GM19397 (cell line): ENCODE measurements around the gene TRAIP.

ENCODE experiments used
- ATAC-seq: cut with Tn5 transposase; IDR thresholded peaks from one replicate; pipeline ENCODE4 v1.9.1; 2021; ENCODE audit warnings: mild to moderate bottlenecking, moderate library complexity; ENCODE audit not compliant: unreplicated experiment

TRAIP gene

DNA sequence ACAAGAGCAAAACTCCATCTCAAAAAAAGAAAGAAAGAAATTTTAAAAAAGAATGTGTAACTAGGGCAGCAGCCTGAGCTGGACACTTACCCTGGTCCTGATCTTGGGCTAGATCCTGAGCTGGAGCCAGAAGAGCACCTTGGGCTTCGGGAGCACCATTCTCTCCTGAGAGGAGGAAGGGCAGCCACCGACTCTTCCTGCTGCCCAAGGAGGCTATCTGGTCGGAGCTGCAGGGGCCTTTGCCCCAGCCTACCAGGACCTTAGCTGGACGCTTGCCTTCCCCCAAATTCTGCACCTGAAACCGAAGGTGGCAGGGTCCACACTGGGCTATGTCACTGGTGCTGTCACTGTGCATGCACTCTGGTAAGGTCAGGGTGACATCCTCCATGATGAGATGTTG is 20.2 kb upstream of the TRAIP start:
- ATAC-seq = no peak

DNA sequence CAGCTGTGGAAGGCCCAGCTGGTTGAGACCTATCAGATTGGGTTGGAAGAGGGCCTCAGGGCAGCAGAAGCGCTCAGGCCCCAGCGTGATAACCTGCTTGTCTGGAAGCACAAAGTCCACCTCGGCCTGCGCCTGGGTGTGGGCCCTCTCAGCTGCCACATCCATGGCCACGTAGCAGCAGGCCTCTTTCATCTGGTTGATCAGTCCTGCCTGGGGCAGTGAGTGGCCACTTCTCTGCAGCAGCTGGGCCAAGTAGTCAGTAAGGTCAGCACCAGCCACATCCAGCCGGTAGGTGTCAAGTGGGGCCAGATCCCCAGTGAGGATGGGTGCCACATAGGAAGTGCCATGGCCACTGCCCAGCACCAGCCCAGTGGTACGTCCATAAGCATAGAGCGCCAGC is 17.3 kb upstream of the TRAIP start:
- ATAC-seq = no peak

DNA sequence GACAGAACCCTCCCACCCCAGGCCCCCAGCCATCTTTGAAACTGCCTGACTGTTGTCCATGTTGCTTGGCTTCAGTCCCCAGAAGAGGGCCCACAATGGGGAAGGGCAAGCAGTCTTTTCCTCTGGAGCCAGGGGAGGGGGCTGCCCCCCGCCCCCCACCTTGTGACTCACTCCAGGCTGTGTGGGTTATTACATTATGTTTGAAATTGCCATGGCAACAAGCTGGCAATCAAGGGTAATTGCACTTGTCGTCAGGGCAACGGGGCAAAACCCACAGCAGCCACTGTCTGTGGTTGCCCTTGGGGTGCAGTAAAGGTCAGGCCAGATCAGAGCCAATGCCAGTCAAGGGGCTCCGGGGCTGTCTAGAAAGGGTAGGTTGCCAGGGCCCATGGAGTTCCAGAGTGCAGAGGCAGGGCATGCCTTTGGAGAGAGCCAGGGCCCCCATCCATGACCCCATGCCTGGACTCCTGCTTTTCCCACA is 16.5 kb upstream of the TRAIP start:
- no peak for ATAC-seq

DNA sequence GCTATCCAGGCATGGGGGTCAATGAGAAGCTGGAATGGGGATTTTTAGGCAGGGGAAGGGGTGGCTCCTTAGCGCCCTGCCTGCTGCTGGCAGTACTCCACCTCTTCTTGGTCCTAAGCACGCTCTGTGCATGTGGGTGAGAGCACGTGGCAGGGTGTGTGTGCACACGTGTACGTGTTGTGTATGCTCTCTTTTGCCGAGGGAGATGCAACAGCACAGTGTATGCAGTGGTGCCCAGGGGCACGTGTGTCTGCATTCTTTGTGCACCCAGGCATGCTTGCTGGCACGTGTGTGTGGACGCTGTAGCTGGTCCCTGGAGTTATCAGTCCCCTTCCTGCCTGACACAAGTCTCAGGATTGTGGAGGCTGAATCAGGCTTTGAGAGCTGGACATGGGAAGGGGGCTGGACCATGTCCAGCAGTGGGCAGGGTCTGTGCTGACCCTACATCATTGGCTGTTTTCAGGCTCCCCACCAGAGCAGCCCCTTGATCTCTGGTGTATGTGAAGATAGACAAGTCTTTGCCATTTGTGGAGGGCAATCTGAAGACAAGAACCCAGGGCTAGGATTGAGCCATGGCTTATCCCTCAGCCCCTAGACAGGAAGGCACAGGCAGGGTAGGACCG is 15.3 kb upstream of the TRAIP start:
- ATAC-seq = no peak

DNA sequence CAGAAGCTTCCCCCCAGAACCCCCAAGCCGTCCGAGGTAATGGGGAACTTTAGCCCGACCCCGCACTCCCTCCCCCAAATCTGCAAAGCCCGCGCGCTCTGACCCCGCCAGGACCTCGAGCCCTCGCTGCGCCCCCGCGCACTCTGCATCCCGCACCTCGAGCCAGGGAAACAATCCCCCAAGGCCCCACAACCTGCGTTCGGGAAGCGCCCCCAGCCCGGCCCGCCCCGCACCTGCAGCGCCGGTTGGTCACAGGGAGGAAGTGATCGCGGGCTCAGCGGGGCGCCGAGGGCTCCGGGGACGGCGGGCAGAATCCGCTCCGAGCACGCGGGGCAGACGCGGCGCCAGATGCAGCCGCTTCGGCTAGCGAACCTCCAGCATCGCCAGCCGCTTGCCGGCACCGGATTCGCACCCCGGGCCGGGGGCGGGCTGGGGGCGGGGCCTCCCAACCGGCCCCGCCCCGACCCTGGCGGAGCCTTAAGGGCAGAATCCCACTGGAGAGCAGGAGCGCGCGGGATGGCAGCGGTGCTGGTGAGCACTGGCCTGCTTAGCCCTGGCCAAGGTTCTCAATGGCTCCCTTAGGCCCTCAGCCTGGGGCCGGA is 13.3 kb upstream of the TRAIP start, which contains the start of gene CAMKV:
Gene CAMKV (minus strand): TSS at position 382 of the 602 bp plus-strand sequence. CDS start 7,518 bp downstream, outside the sequence.
- ATAC-seq = no peak

DNA sequence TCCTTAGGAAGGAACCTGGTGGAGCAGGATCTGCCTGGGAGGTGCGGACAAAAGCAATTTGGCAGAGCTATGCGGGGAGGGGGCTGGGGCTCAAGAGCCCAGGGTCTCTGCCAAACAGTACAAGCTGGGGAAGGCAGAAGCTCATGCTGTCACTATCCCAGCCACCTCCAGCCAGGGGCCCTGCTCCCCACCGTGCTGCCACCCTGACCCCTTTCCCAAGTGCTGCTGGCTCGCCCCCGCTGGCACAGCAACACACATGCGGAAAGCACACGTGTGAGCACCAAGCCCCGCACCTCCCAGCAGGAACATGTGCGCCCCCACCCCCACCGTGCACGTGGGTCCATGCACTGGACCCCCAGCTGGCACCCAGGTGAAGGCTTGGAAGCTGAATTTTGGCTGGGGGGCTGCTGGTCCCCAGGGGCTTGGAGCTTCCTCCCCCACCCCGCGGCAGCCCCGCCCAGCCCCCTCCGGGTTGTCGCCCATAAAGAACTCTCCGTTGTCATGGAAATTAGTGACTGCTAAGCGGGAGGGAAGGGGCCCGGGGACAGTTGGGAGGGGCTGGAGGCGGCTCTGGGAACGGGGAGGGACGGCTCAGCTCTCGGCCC is 12.6 kb upstream of the TRAIP start:
- ATAC-seq = no peak

DNA sequence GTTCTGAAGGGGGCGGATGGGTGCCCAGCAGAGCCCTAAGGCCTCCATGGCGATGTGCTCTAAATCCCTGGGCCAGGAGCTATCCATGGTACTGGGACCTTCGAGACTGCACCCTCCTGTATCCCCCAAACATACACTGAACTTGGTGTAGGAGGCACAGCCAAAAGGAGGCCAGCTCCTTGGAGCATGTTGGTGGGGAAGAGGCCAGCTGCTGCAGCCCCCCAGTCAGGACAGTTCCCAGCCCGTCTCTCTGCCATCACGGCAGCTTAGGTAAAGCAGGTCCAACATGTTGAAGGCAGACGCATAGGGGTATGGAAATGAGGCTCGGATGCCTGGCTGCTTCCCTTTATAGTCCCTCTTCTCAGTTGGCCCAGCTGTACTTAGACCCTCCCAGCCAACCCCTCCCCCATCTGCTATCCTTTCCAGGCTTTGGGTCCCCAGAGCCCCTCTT is 11.5 kb upstream of the TRAIP start:
- ATAC-seq = no peak

DNA sequence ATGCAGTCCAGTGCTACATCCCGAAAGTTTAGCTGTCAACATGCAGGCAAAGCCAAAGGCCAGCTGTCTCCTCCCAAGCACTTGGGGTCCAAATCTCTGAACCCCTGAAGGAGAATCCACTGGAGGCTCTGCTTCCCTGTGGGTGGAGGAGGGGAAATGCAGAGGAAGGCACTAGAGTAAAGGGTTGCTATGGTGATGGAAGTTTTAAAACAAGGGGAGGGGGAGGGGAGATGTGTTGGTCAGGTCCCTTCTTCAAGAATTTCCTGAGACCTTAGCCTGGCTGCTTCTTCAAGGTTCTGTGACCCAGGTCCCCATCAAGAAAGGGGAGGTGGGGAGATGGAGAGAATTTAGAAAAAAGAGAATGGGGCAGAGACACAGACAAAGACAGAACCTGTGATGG is 11.0 kb upstream of the TRAIP start:
- no peak for ATAC-seq

DNA sequence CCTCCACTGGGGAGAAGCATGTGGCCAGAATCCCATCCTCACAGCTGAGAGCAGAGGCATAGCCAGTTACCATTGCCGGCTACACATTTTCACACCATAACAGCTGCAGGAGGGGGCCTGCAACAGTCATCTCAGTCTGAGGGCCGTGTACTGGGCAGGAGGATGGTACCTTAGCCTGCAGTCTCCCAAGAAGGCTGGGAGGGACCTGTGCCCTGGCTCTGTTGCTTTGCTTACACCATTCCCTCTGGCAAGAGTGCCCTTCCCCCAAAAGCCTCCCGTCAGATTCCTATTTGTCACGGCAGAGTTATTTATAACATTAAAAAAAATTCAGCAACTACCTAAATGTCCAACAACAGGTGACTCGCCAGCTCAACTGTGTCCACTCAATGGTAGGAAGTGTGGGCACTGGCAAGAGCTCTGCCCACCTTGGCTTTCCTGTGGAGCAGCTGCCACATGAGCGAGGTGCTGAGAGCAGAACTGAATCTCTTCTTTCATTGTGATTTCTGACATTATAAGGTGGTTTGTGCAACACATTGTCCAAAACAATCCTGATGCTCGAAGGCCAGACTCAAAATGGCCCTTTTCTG is 8.9 kb upstream of the TRAIP start:
- ATAC-seq = no peak

DNA sequence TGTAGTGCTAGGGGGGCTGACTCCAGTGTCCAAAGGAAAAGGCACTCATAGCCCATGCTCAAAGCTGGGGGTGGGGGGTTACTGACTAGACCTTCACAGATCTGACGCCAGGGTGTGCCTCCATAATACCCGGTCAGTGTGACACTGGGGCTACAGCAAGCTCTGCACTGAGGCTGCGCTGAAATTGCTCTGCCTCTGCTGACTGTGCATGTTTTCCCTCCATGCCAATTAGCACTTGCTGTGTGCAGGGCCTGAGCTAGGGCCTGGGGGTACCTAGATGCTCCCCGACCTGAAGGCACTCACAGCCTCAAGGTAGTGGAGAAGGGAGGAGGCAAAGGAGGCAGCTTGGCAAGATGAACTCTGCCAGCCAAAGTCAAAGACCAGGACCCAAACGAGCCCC is 8.1 kb upstream of the TRAIP start:
- no peak for ATAC-seq

DNA sequence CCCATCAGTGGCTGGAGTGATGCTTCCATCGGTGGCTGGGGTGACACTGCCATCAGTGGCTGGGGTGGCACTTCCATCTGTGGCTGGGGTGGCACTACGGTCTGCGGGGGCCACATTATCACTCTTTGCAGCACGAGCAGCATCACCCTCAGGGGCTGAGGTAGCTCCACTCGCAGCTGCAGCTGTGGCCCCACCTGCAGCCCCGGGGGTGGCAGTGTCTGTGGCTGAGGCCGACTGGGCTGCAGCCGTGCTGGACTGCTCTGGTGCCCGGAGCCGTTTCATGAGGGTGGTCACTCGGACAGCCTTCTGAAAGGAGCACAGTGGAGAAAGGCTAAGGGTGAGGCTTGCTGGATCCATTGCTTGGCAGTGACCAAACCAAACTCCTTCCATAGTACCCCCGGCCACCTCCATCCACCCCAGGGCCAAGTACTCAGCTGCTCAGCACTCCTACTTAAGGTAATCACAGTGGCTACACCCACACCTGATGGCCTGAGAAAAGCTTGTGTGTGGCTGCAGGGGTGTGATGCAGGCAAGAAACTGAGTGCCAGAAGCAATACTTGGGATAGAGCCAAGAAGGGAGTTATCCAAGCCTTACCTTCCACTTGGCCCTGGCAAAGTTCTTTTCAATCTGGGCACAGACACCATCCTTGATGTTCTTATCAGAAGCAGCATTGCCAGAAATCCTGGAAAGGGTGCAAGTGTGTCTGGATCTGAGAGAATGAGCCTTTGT is 3.4 kb upstream of the TRAIP start:
- no peak for ATAC-seq

DNA sequence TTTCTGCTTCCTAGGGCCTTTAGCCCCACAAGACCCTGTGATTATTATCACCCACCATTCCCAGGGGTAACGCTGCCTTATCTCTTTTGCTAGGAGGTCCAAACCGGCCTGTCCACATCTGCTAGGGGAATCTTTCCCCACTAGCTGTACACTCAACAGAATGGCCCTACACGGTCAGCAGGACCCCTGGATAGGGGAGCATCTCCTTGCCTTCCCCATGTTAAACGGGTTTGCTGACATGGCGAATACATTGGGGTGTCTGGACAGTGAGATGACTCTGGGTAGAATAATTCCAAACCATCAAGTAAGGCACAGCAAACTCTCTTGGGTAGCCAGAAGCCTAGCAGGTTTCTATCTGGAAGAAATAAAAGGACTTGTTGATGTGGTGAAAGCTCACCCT is 702 bp downstream of the TRAIP start:
- ATAC-seq = no peak

DNA sequence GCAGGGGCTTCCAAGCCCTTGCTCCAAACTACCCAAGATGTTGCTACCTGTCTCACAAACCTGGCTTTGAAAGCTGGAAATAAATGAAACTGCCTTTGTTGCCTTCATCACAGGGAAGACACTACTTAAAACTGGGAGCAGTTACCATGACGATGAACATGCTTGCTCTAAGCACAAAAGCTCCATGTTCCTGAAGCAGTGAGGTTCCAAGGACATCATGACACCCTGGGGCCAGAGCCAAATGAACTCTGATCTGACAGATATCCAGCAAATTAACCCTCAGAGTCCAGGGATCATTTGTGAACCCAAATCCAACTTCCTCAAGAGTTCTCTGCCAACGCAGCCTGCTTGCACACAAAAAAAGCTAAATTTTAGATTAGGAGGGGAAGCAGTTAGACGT is 10.7 kb downstream of the TRAIP start:
- ATAC-seq = no peak

DNA sequence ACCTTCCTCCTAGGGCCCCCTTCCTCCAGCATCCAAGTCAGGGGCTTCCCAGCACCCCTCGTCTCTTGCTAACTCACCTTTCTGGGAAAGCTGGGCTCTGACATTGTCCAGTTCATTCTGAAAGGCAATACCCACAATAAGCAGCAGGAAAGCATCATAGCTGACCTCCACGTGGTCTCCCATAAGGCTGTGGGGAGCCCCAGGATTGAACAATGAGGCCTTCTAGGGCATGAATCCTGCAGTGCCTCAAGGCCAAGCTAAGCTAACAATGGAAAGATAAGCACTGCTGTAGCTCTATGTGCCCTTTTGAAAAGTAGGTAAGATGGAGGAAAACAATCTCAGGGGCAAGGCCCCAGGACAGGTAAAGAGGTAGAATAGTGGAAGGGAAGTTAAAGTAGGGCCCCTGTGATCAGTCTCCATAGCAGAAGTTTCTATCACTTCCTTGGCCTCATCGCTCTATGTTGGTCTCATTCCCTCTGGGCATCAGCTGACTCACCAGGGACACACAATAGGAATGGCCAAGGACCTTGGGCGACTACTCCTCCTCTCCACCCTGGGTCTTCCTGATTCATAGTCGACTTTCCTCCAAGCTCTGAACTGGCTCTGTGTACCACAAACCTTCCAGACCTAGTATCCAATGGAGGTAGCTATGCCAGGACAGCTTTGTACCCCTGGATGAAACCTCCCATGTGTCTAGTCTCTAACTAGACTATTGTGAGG is 11.7 kb downstream of the TRAIP start:
- ATAC-seq = no peak

DNA sequence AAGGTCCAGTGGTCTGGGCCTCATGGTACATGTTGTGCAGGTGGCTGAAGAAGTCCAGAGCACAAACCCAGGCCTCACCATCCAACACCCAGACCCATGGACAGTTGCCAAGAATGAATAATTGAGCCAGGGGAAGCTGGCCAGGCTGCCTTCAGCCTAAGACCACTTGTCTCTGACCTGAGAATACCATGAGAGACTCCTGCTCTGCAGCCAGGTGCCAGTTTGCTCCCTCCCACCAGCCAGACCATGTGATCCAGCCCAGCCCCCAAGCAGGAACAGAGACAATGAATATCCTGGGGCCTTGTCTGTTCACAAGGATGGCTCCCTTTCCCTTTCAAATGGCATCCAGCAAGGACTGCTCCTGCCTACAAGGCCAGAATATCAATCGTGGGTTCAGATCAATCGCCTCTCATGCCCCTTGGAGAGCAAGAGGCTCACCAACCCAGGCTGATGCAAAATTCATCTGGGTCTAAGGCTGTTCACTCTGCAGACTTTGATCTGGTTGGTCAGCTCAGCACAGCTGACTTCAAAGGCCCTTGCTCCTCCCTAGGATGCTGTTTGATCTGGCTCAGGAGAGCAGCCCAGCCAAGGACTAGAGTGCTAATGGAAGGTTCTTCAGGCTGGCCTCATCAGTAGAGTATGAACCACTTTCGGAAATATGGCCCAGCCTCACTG is 13.4 kb downstream of the TRAIP start:
- no peak for ATAC-seq

DNA sequence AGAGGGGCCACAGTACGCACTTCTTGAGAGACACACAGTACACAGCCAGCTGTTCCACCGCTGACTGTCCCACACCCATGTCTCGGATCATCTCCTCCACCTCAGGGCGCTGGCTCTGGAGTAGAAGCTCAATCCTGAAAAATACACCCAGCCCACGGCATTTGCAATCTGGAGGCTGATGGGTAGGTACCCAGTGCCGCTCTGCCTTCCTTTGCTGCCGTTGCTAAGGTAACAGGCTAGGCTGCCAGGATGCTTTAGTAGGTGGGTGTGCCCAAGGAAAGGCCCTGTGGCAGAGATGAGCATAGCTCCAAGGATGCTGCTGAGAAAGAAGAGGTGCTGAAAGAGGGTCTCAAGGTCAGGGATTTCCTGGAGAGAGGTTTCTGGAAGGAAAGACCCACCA is 14.6 kb downstream of the TRAIP start:
- ATAC-seq = no peak

DNA sequence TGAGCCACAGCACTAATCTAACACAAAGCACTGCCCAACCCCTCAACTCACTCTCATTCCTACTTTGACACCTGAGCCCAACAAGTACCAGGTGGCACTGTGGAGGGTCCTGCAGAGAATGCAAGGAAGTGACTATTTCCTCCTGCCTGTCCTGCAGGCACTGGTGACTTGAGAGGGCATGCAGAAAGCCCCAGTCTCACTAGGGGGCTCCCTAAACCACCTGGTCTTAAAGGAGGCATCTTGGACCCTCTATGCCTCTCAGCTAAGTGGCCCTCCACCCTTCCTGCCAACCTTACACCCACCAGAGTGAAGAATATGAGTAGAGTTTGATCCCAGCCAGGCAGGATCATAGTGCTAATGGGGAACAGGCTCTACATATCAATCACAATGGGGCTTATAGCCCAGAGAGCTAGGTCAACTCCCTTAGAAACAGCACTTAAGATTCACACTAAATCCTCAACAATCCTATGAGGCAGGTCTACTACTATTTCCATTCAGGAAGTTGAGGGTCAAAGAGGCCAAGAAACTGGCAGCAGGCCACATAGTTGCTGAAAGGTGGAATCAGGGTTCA is 15.2 kb downstream of the TRAIP start:
- ATAC-seq = no peak

DNA sequence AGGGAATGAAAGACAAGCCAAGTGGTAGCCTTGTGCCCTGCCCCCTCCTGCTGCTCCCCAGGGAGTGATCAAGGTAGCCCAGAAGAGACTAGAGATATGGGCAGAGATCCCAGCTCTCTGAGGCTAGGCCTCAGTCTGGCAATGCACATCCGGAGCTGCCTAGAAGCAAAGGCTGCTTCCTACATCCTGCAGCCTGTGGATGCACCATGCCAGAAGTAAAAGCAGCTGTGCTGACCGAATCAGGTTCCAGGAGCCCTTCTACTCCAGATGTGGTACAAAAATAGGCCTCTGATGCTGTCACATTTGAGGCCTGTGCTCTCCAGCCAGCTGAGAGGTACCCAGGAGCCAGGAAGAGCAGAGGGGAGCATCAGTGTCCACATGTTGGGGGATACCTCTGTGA is 16.0 kb downstream of the TRAIP start:
- no peak for ATAC-seq

DNA sequence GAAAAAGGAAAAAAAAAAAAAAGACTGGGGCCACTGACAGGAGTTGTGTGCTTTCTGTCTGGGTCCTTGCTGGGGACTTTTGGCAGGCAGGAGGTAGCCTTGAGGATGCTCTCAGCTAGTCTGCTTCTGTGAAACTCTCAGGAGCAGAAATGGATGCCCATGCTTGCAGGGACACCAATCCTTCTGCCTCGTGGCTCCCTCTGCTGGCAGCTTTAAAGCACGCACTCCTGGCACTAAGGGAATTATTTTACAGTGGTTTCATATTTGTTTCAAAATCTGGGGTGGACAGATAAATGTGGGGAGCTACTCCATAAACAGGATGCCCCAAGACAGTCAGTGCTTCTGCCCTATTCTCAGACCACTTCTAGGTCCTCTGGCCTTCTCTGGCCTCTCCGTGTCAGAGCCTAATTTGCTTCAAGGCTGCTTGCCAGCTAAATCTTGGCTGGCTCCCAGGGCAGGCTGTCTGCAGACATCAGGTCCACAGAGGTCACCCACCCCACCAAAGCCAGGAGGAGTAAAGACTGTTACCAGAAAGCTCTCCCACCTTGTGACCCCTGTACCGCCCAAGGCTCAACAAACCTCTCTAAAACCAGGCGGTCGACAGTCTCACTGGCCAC is 17.1 kb downstream of the TRAIP start:
- no peak for ATAC-seq
